Neural cell (in vitro differentiated cells): Measurements from ENCODE around the gene GAB1. TPM values are rescaled to one million over a fixed set of nuclear protein-coding genes. Genes with fewer than 3 reads are reported as not detected.

Source experiments
- H2AFZ ChIP-seq: fragments of 200-600, 300-800 bp; sonication (generic), shearing (Covaris generic); 2 replicates; pipeline ENCODE4 v1.6.0; 2014; ENCODE audit warnings: low read depth, mild to moderate bottlenecking, antibody characterized with exemption, low read length, moderate library complexity
- H3F3A ChIP-seq: fragments of 200-600 bp; shearing (Covaris generic); 2 replicates; pipeline ENCODE4 v1.6.1; 2016; ENCODE audit warnings: mild to moderate bottlenecking, moderate library complexity, mixed read lengths, antibody characterized with exemption, low read length; ENCODE audit not compliant: insufficient read depth, poor library complexity, severe bottlenecking
- H3K27ac ChIP-seq: fragments of 200-600, 300-800 bp; sonication (generic), shearing (Covaris generic); 2 replicates; pipeline ENCODE4 v1.5.1; 2014; ENCODE audit warnings: mild to moderate bottlenecking, low read length, moderate library complexity
- H3K27me3 ChIP-seq: fragments of 300-800, 200-600 bp; sonication (generic), shearing (Covaris generic); 2 replicates; pipeline ENCODE4 v1.6.0; 2014; ENCODE audit warnings: mild to moderate bottlenecking, low read depth, low read length, moderate library complexity; ENCODE audit not compliant: insufficient read depth
- H3K36me3 ChIP-seq: fragments of 300-800, 200-600 bp; sonication (generic), shearing (Covaris generic); 2 replicates; pipeline ENCODE4 v1.5.1; 2014; ENCODE audit warnings: mild to moderate bottlenecking, antibody characterized with exemption, low read length, moderate library complexity; ENCODE audit not compliant: insufficient read depth
- H3K4me2 ChIP-seq: fragments of 300-800, 200-600 bp; sonication (generic), shearing (Covaris generic); 2 replicates; pipeline ENCODE4 v1.6.0; 2014; ENCODE audit warnings: mild to moderate bottlenecking, low read length
- H3K4me3 ChIP-seq: fragments of 300-800, 200-600 bp; sonication (generic), shearing (Covaris generic); 2 replicates; pipeline ENCODE4 v1.5.1; 2014; ENCODE audit warnings: mild to moderate bottlenecking, low read length, moderate library complexity
- H3K79me2 ChIP-seq: fragments of 200-600 bp; shearing (Covaris generic); replicated peaks from 2 replicates; pipeline ENCODE4 v1.6.0; 2014; ENCODE audit warnings: mild to moderate bottlenecking, low read length, moderate library complexity; ENCODE audit not compliant: insufficient read depth
- H3K9ac ChIP-seq: fragments of 300-800, 200-600 bp; sonication (generic), shearing (Covaris generic); 2 replicates; pipeline ENCODE4 v1.6.1; 2016; ENCODE audit warnings: mild to moderate bottlenecking, low read length, mixed read lengths
- H3K9me2 ChIP-seq: fragments of 200-600 bp; shearing (Covaris generic); 2 replicates; pipeline ENCODE4 v1.6.1; 2016; ENCODE audit warnings: mild to moderate bottlenecking, low read length, mixed read lengths; ENCODE audit not compliant: insufficient read depth
- H3K9me3 ChIP-seq: fragments of 200-600, 300-800 bp; sonication (generic), shearing (Covaris generic); 2 replicates; pipeline ENCODE4 v1.6.1; 2016; ENCODE audit warnings: mild to moderate bottlenecking, mixed run types, low read length, moderate library complexity, mixed read lengths
- H4K20me1 ChIP-seq: fragments of 200-600 bp; shearing (Covaris generic); 2 replicates; pipeline ENCODE4 v1.6.1; 2016; ENCODE audit warnings: mild to moderate bottlenecking, mixed run types; ENCODE audit not compliant: insufficient read depth
- EP300 ChIP-seq: fragments of 450-650 bp; conservative IDR thresholded peaks from 2 replicates; pipeline ENCODE4 v1.6.1; 2014; ENCODE audit warnings: antibody characterized with exemption, mild to moderate bottlenecking, moderate library complexity; ENCODE audit not compliant: poor library complexity, severe bottlenecking
- EZH2 ChIP-seq: fragments of 200-600, 300-800 bp; shearing (Covaris generic), sonication (generic); IDR thresholded peaks from 2 replicates; pipeline ENCODE4 v1.6.1; 2014; ENCODE audit warnings: antibody characterized with exemption, low read length, borderline replicate concordance, mild to moderate bottlenecking; ENCODE audit not compliant: insufficient read depth, poor library complexity, severe bottlenecking
- MXI1 ChIP-seq: fragments of 450-650 bp; conservative IDR thresholded peaks from 2 replicates; pipeline ENCODE4 v1.6.1; 2014; ENCODE audit warnings: antibody characterized with exemption, mild to moderate bottlenecking; ENCODE audit not compliant: poor library complexity, severe bottlenecking
- POLR2AphosphoS5 ChIP-seq: IDR thresholded peaks from 2 replicates; pipeline ENCODE4 v1.6.1; 2012
- RAD21 ChIP-seq: fragments of 450-650 bp; conservative IDR thresholded peaks from 2 replicates; pipeline ENCODE4 v1.6.1; 2014; ENCODE audit warnings: antibody characterized with exemption, mild to moderate bottlenecking, moderate library complexity
- SMC3 ChIP-seq: fragments of 450-650 bp; conservative IDR thresholded peaks from 2 replicates; pipeline ENCODE4 v1.6.1; 2014; ENCODE audit warnings: antibody characterized with exemption, mild to moderate bottlenecking, moderate library complexity; ENCODE audit not compliant: poor library complexity
- TAF1 ChIP-seq: IDR thresholded peaks from 2 replicates; pipeline ENCODE4 v1.6.1; 2012; ENCODE audit warnings: low read depth
- polyA plus RNA-seq: library from polyadenylated mRNA; depleted of rRNA; stranded (reverse); fragments of >200 nt; gene quantifications from 2 replicates; pipeline ENCODE4 v1.2.3, GENCODE V29; 2014
- TF ChIP-seq, protein P1 (sequence below): IDR thresholded peaks from 2 replicates; pipeline ENCODE4 v1.6.1; 2012; ENCODE audit warnings: borderline replicate concordance
- TF ChIP-seq, protein P2 (sequence below): fragments of 450-650 bp; IDR thresholded peaks from 2 replicates; pipeline ENCODE4 v1.5.1; 2014; ENCODE audit warnings: antibody characterized with exemption, mild to moderate bottlenecking, moderate library complexity; ENCODE audit not compliant: poor library complexity, severe bottlenecking

Gene GAB1
- polyA plus RNA-seq, 1 donor from 2014 or later, result 2.4 TPM

DNA sequence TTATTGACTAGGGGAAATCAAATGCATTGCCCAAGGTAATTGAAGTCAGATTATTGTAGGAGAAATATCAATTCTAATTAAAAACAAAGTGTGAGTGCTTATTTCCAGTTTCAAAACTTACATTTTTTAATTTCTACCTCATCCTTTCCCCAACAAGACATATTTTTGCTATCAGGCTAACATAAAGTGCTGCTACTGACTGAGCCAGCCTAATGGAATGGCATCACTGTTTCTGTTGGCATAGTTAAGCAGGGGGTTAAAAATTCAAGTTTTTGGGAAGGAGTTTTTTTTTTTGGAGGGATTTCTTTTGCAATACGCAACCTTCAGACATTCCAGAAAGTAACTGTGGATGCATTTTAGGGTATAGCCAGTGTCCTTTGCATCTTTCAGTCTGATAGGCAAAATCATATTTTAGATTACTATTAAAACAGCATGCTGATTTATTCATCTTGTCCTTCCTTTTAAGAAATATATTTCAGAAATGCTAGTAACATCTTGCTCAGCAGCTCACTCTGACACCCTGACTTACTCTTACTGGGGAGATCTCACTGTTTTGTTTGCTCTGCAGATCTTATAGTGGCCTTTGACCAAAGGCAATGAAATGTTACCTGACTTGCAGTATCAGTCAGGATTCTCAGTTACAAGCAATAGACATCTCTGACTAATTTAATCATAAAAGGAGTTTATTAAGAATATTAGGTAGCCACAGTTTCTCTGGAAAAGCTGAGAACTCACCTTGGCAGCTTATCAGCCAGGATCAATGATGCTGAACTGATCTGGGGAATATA, 24.4 kb downstream of the GAB1 start:
- no peak for TF ChIP-seq MXI1
- TF ChIP-seq, protein P1, sequence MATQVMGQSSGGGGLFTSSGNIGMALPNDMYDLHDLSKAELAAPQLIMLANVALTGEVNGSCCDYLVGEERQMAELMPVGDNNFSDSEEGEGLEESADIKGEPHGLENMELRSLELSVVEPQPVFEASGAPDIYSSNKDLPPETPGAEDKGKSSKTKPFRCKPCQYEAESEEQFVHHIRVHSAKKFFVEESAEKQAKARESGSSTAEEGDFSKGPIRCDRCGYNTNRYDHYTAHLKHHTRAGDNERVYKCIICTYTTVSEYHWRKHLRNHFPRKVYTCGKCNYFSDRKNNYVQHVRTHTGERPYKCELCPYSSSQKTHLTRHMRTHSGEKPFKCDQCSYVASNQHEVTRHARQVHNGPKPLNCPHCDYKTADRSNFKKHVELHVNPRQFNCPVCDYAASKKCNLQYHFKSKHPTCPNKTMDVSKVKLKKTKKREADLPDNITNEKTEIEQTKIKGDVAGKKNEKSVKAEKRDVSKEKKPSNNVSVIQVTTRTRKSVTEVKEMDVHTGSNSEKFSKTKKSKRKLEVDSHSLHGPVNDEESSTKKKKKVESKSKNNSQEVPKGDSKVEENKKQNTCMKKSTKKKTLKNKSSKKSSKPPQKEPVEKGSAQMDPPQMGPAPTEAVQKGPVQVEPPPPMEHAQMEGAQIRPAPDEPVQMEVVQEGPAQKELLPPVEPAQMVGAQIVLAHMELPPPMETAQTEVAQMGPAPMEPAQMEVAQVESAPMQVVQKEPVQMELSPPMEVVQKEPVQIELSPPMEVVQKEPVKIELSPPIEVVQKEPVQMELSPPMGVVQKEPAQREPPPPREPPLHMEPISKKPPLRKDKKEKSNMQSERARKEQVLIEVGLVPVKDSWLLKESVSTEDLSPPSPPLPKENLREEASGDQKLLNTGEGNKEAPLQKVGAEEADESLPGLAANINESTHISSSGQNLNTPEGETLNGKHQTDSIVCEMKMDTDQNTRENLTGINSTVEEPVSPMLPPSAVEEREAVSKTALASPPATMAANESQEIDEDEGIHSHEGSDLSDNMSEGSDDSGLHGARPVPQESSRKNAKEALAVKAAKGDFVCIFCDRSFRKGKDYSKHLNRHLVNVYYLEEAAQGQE, result no peak
- no peak for TF ChIP-seq RAD21
- no peak for TF ChIP-seq EP300
- no peak for TF ChIP-seq TAF1
- TF ChIP-seq, protein P2, sequence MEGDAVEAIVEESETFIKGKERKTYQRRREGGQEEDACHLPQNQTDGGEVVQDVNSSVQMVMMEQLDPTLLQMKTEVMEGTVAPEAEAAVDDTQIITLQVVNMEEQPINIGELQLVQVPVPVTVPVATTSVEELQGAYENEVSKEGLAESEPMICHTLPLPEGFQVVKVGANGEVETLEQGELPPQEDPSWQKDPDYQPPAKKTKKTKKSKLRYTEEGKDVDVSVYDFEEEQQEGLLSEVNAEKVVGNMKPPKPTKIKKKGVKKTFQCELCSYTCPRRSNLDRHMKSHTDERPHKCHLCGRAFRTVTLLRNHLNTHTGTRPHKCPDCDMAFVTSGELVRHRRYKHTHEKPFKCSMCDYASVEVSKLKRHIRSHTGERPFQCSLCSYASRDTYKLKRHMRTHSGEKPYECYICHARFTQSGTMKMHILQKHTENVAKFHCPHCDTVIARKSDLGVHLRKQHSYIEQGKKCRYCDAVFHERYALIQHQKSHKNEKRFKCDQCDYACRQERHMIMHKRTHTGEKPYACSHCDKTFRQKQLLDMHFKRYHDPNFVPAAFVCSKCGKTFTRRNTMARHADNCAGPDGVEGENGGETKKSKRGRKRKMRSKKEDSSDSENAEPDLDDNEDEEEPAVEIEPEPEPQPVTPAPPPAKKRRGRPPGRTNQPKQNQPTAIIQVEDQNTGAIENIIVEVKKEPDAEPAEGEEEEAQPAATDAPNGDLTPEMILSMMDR, result no peak
- no peak for TF ChIP-seq EZH2
- no peak for TF ChIP-seq SMC3
- Histone ChIP-seq H3K4me3 (no peak overlapping the region), H3K36me3 (no peaks in the 10 kb centered on the region), H4K20me1 (no peaks in the 10 kb centered on the region), H3K79me2 (no peaks in the 10 kb centered on the region), H3K4me2 (no peak overlapping the region), H3K9me3 (no peaks in the 10 kb centered on the region), H3F3A (no peaks in the 10 kb centered on the region), H2AFZ (no peak overlapping the region), H3K9ac (no peak overlapping the region), H3K9me2 (no peaks in the 10 kb centered on the region), H3K27ac (no peak overlapping the region), H3K27me3 (no peaks in the 10 kb centered on the region)

DNA sequence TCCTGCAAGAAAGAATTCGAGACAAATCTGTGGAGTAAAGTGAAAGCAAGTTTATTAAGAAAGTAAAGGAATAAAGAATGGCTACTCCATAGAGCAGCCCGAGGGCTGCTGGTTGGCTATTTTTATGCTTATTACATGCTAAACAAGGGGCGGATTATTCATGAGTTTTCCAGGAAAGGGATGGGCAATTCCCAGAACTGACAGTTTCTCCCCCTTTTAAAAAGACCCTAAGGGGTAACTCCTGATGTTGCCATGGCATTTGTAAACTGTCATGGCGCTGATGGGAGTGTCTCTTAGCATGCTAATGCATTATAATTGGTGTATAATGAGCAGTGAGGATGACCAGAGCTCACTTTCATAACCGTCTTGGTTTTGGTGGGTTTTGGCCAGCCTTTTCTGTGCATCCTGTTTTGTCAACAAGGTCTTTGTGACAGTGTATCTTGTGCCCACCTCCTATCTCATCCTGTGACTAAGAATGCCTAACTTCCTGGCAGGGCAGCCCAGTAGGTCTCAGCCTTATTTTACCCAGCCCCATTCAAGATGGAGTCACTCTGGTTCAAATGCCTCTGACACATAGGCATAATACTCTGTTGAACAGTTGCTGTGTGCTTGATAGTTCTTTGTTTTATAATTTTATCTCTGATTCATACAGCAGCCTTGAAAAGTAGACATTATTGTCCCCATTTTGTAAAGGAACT, 25.8 kb downstream of the GAB1 start:
- H3K4me2 ChIP-seq, result no peak overlapping the region
- peaks cover 7% of the 10 kb centered on the region for H3K79me2 ChIP-seq
- no peaks in the 10 kb centered on the region for H3K9me2 ChIP-seq
- no peaks in the 10 kb centered on the region for H4K20me1 ChIP-seq
- H3K36me3 ChIP-seq, result no peaks in the 10 kb centered on the region
- H3F3A ChIP-seq, result no peaks in the 10 kb centered on the region
- no peaks in the 10 kb centered on the region for H3K27me3 ChIP-seq
- TF ChIP-seq RAD21 (no peak), SMC3 (no peak), MXI1 (no peak), POLR2AphosphoS5 (no peak), TAF1 (no peak), EZH2 (no peak), EP300 (no peak)
- TF ChIP-seq, protein P1, result no peak
- TF ChIP-seq, protein P2, result no peak
- H3K4me3 ChIP-seq, result no peak overlapping the region
- no peaks in the 10 kb centered on the region for H3K9me3 ChIP-seq
- H3K9ac ChIP-seq, result no peak overlapping the region
- H3K27ac ChIP-seq, result no peak overlapping the region
- no peak overlapping the region for H2AFZ ChIP-seq
